Uterus (tissue), 2 donors: ENCODE measurements around the gene TTC7B.

ENCODE experiments used
- CTCF ChIP-seq, 4 experiments: fragments of 200-600 bp in 2 of 4; fragments of 450-650 bp in 2 of 4; sonication (generic) in 2 of 4; IDR thresholded peaks; one replicate each; pipeline ENCODE4 v1.5.1; 2016 to 2019; ENCODE audit warnings: antibody characterized with exemption in 4 of 4, mild to moderate bottlenecking in 2 of 4, moderate library complexity in 1 of 4
- POLR2A ChIP-seq, 2 donors: fragments of 450-650 bp; IDR thresholded peaks; one replicate each; pipeline ENCODE4 v1.6.1; 2016; ENCODE audit warnings: antibody characterized with exemption in 2 of 2, mild to moderate bottlenecking in 1 of 2, moderate library complexity in 1 of 2

DNA sequence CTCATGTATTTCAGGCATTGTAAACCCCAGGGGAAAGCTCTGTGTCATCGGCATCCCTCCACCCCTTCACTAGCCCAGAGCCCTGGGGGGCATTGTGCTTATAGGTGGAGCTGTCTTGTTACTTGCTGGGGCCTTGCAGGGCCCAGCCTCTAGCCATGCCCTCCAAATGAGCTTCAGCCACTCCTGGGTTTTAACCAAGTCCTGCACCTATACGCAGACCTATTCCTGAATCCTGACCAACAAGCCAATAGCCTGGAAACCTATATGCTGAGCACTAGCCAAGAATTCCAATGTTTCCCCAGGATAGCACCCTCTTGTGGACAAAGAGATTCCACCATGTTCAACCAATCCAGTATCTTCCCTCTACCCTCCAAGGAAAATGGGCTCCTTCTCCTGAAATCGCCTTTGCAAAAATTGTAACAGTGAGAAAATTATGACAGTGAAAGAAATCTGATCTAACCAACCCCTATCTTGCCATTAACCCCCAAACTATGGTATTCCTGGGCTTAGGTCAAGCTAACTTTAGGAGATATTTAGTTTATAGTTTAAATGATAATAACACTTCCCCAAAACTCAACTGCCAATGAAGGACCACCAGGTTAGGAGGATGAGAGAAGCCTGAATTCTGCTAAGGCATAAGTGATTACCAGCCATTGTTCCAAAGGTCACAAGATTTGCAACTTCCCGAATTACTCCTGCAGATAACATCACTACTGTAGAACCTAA lies 55.5 kb downstream of the TTC7B start:
- peak in 1 of 4 experiments; percentile 10 for TF ChIP-seq CTCF (IDR thresholded peaks at IDR 0.05)
- no peak for TF ChIP-seq POLR2A (IDR thresholded peaks at IDR 0.05)
